ENCODE results near the gene FBXW9.
A peak's percentile ranks its signal among the peaks of the same experiment; 100 is the strongest.

The FBXW9 gene

GRCh38 chr19:12692960-12693359, 3.5 kb downstream of the FBXW9 start:
- TF ChIP-seq CTCF (conservative IDR thresholded peaks at IDR 0.05; ENCODE audit: control insufficient read depth, insufficient read depth, low read depth, low read length) = no peak
- DNase-seq (ENCODE audit: low read depth) = no peak
- no peak overlapping the region for H3K4me3 ChIP-seq (ENCODE audit: control insufficient read depth, low read depth, low read length)

- DNase-seq (ENCODE audit: low read depth) = no peak
- H3K4me3 ChIP-seq (ENCODE audit: control insufficient read depth, low read depth, low read length) = no peak overlapping the region
- TF ChIP-seq CTCF (conservative IDR thresholded peaks at IDR 0.05; ENCODE audit: control insufficient read depth, insufficient read depth, low read depth, low read length) = no peak
Measured at GRCh38 chr19:12689581-12690216, 6.7 kb downstream of the FBXW9 start.

GRCh38 chr19:12689012-12689411, 7.4 kb downstream of the FBXW9 start:
- no peak for DNase-seq (ENCODE audit: low read depth)
- no peak for TF ChIP-seq CTCF (conservative IDR thresholded peaks at IDR 0.05; ENCODE audit: control insufficient read depth, insufficient read depth, low read depth, low read length)
- no peak overlapping the region for H3K4me3 ChIP-seq (ENCODE audit: control insufficient read depth, low read depth, low read length)

- no peak for DNase-seq (ENCODE audit: low read depth)
- H3K4me3 ChIP-seq (ENCODE audit: control insufficient read depth, low read depth, low read length) = no peak within 1 kb of the TSS
- no peak for TF ChIP-seq CTCF (conservative IDR thresholded peaks at IDR 0.05; ENCODE audit: control insufficient read depth, insufficient read depth, low read depth, low read length)
Measured at GRCh38 chr19:12687496-12688196, 8.8 kb downstream of the FBXW9 start, which contains the start of gene GNG14. Gene GNG14 (plus strand): TSS chr19:12687998. CDS start chr19:12688049, 51 bp downstream.

- H3K4me3 ChIP-seq (ENCODE audit: control insufficient read depth, low read depth, low read length) = no peak overlapping the region
- DNase-seq (ENCODE audit: low read depth) = no peak
- TF ChIP-seq CTCF (conservative IDR thresholded peaks at IDR 0.05; ENCODE audit: control insufficient read depth, insufficient read depth, low read depth, low read length) = no peak
Measured at GRCh38 chr19:12685831-12686230, 10.6 kb downstream of the FBXW9 start.

GRCh38 chr19:12681074-12681987, 15.1 kb downstream of the FBXW9 start, which contains the start of gene DHPS:
Gene DHPS (minus strand): TSS chr19:12681880. CDS start chr19:12681766, 114 bp downstream.
- DNase-seq (ENCODE audit: low read depth) = peak; percentile 98
- H3K4me3 ChIP-seq (ENCODE audit: control insufficient read depth, low read depth, low read length) = peak within 1 kb of the TSS; percentile 94
- no peak for TF ChIP-seq CTCF (conservative IDR thresholded peaks at IDR 0.05; ENCODE audit: control insufficient read depth, insufficient read depth, low read depth, low read length)

Data from fibroblast of mammary gland (primary cell).